HG03039 (cell line): ENCODE measurements around the gene CD200R1.
"Not testable (repeated sequence)": the region's sequence is repeated elsewhere in the genome, so short reads cannot be mapped to it uniquely, and the experiment has no call there.

ENCODE experiments used
- ATAC-seq: cut with Tn5 transposase; IDR thresholded peaks from one replicate; pipeline ENCODE4 v1.9.1; 2021; ENCODE audit warnings: mild to moderate bottlenecking, moderate library complexity; ENCODE audit not compliant: unreplicated experiment

The CD200R1 gene

DNA sequence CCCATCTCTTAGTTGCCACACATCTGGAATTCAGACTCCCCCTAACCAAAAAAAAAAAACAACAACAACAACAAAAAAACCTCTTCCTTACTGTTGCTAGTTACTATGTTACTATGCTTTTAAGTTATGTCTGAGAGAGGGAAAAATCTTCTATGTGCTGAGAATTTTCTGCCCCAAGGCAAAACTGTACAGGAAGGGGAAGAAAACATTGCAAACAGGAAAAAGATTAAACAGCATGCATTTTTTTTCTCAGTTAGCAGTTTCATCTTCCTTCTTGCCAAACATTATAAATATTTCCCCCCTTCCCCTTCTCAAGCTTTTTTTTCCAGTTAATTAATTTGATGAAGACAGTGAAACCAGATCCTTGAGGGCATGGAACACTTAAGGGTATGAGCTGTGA lies 1.1 kb upstream of the CD200R1 start:
- ATAC-seq: no peak

DNA sequence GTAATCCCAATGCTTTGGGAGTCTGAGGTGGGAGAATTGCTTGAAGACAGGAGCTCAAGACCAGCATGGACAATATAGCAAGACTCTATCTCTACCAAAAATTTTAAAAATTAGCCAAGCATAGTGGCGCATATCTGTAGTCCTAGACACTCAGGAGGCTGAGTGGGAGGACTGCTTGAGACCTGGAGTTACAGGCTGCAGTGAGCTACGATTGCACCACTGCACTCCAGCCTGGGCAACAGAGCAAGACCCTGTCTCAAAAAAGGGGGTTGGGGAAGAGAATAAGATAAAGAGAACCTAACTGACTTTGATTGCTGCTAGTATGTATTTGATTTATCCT lies 755 bp downstream of the CD200R1 start:
- peak; percentile 21 for ATAC-seq

DNA sequence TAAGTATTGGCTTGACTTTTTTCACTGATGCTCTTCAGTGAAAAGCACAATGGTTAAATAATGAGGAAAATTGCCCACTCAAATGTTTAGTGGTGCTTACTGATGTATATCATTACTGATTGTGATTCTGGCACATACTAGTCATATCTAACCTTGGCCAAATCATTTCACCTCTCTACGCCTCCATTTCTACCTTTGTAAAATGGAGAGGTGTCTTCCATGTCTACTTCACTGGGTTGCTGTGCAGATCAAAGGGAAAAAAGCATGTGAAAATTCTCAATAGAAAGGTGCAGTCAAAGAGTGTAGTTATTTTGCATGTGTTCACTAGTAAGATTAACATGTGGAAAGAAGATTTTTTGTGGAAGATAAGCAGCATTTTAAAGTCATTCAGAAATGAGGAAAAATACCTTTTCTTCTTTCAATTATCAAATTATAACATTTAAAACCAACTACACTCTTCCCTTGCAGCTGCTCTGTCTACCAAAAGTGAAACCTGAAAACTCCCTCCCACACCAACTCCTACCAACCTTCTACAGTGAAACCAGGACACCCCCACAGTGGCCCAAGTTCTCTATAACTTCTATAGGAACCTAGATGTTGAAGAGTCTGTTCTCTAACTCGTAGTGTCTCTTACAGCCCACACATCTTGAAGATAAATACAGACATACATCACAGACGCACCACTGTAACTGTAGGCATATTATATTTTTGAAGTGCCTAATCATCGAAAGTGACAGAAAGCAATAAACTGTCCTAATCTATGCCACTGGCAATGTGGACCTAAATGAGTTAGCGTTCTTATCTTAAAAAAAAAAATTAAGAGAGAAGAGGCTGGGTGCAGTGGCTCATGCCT lies 1.4 kb downstream of the CD200R1 start:
- ATAC-seq: peak; percentile 83

DNA sequence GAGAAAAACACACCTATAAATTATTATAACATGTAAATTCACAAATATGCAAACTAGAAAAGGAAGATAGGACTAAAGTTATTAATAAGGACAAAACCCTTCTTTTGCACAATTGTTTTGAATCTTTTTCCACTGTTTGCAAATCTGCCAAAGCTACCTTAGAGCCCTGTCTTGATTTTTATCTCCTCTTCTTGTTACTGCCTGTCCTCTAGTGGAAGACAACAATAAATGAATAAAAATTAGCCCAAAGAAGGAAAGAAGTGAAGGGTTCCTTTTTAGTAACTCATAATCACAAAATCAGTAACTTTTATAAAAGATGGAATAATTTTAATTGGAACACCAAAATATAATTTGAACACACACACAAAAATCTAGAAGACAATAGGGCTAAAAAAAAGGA lies 2.7 kb downstream of the CD200R1 start:
- no peak for ATAC-seq

DNA sequence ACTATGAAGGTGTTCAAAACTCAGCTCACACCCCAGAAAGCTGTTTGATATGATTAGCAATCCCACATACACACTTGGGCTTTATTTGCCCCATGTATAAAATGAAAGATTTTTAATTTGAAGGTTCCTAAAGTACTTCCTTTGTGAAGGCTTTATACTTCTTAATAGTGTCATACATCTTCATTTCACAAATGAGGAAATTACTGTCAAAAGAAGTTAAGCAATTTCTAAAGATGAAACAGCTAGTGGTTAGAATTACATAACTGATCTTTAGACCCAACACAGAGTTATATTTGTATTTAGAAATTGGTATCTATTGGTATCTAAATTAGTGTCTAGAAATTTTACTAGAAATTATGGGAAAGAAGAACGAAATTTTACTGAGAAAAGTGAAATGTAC lies 7.1 kb downstream of the CD200R1 start:
- no peak for ATAC-seq

DNA sequence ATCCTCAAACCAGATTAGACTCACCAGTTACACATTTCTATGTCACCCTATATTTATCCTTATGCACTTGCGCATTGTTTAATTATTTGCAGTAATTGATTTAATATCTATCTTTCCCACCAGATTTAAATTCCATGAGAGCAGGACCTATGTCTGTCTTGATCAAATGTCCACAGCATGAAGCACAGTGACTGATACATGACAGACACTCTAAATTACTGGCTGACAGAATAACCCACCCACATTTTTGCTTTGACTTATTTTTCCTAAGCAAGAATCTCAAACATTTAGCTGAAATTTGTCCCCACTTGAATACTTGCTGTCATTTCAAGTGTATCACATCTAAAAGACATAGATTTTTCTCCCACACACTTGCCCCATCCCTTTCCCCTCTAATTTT lies 7.5 kb downstream of the CD200R1 start:
- ATAC-seq: no peak

DNA sequence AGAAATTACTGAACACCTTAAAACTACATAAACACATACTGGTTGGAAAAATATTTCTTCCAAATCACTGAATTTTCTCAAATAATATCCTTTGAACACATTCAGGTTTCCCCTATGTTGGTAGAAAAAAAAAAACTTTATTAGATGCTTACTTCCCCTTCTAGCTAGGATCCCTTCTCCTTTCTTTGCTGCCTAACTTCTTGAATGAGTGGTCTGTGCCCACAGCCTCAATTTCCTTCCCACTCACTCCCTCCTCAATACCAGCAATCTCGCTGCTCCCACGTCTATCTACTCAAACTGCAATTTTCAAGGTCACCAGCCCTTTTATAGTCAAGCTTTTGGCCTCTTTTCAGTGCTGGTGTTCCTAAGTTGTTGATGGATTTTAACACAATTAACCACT lies 8.3 kb downstream of the CD200R1 start:
- no peak for ATAC-seq

DNA sequence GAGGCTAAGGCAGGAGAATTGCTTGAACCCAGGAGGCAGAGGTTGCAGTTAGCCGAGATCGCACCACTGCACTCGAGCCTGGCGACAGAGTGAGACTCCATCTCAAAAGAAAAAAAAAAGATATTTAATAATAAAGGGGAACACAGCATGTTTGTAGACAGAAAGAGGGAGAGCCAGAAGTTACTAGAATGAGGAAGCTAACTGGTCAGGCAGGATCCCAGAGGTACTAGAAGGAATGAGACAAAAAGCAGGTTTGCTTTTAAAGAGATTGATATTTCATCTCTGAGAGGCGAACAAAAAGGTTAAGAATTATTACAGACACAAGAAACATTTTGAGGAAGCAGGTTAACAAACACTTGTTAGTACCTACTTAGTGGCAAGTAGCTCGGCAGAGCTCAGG lies 9.2 kb downstream of the CD200R1 start:
- ATAC-seq: no peak

DNA sequence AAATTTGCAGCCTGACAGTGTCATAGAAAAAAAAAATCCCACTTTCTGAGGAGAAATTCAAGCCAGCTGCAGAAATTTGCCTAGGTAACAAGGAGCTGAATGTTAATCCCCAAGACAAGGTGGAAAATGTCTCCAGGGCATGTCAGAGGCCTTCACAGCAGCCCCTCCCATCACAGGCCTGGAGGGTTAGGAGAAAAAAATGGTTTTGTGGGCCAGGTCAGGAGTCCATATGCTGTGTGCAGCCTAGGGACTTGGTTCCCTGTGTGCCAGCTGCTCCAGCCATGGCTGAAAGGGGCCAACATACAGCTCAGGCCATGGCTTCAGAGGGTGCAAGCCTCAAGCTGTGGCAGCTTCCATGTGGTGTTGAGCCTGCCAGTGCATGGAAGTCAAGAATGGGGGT lies 11.2 kb downstream of the CD200R1 start:
- no peak for ATAC-seq

DNA sequence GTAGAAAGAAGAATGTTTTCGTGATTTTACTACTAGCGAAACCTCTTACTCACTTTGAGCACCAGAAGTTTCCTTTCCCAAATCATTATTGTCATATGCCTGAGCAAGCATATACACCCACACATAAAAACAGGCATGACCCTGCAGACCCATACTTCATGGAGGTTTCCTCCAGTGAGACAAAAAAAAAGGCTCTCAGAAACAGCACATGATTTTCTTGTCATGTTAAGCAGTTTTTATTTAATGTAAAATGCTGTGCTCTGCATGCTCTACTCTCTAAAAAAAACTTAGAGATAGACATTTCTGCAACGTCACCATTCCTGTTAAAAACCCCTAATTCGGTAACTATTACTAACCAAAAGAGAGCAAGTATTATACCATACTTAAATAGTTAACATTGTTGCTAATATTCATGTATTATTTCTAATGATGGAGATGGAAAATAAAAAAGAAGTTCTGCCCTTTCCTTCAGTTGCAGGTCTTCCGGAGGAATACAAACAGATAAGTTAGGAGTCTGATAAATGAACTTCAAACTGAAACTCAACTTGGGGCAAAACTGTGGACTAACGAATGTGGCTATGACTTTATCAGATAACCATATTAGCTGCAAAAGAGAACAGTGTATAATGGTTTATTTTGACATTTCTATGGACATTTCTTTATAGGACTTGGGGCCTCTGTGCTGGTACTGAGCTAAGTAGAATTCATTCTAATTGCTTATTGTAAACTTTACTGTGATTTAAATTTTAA lies 15.9 kb downstream of the CD200R1 start:
- ATAC-seq: no peak

DNA sequence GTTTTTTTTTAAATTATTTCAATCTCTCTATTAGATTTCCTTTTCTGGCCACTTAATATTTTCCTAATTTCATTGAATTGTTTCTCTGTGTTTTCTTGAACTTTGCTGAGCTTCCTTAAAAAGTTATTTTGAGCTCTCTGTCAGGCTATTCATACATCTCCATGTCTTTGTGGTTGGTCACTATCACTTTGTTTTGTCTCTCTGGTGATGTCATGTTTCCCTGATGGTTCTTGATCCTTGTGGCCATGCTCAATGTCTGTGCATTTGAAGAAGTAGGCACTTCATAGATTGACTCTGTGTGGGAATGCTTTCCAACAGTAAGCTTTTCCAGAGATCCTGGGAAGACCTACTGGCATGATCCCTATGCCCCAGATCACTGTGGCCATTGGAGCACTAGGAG lies 18.6 kb downstream of the CD200R1 start:
- no peak for ATAC-seq

DNA sequence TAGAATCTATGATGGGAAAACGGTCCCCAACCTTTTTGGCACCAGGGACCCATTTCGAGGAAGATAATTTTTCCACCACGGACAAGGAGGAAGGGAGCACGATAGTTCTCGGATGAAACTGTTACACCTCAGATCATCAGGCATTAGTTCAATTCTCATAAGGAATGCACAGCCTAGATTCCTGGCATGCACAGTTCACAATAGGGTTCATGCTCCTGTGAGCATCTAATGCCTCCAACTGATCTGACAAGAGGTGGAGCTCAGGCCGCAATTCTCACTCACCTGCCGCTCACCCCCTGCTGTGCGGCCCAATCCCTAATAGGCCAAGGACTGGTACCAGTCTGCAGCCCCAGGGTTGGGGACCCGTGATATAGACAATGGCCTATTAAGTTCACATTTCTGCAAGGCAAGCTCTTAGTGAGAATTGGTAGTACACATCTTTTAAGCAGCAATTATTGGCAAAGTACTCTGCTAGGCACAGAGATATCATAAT lies 26.5 kb downstream of the CD200R1 start:
- ATAC-seq: no peak

DNA sequence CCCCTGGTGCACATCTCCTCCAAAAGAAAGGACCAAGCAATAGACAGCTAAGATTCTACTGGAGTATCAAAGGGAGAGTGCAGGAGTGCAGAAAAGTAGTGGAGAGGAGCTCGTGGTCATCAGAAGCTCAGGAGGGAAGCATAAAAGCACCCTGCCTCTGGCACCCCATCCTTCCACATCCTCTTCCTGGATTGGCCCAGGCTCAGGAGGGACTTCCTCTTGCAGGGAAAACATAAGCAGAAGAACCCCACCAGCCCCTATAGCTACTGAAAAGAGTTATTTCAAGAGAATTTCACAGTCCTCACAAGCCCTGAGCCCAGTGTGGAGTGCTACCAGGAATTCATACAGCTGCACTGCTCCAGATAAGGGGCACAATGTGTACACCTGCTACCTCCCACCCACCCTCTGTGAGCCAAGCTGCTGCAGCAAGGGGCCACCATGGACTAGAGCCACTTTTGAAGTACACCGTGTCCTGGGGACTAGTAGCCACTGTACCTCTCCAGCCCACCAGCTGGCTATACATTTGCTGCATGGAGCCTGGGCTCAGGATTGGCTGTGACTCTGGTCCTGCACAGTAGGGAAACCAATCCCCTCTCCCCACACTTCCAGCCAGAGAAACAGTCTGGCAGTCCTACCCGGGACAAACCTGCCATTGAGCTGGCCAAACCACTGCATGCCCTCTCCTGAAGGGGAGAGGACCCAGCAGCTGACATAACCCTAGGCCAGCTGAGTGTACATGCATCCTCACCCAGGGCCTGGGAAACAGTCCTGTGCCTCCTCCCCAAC lies 43.0 kb downstream of the CD200R1 start:
- no peak for ATAC-seq

DNA sequence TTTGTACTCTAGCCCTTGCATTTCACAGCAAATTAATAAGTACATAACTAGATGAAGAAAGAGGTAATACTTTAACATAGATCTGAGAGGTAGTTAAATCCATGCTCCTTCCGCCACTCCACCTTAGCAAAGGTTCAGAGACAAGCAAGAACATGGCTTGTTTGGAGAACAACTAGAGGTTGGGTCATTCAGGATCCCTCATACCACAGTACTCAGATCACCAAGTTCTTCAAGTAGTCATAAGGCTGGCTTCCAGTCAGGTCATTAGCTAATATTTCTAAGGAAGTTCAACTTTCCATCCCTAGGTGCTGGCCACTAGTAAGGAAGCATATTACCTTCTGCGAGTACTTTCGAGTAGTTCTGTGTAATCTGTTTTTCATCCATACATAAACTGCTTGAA lies 44.1 kb downstream of the CD200R1 start:
- no peak for ATAC-seq

DNA sequence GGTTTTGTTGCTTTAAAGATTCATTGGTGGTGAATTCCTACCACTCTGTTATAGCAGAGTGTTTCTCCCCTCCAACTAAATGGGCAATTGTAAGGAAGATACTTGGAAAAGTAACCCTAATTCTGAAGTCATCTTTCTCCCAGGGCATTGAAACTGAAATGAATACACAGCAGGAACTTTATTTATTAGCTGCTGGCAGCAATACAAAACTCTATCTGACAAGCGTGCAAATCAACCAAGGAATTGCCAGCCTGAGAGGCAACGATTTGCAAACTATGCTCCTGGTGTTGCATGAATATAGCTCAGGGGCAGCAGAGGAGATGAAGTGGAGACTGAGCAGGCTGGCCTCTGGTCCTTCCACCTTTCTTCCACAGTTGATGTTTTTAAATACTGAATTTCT lies 48.9 kb downstream of the CD200R1 start:
- ATAC-seq: no peak

DNA sequence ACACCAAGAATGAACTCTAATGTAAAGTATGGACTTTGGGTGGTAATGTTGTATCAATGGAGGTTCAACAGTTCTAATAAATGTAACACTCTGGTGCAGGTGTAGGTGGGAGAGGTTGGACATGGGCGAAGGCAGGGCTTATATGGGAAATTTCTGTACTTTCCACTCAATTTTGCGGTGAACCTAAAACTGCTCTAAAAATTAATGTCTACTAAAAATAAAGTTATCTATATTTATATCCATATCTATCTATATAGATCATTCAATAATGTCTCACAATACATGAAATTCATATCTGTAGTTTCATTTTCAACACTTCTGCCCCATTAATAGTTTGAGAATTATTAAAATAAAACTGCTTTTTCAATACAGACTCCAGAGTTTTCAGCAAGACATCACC lies 49.3 kb downstream of the CD200R1 start:
- no peak for ATAC-seq

DNA sequence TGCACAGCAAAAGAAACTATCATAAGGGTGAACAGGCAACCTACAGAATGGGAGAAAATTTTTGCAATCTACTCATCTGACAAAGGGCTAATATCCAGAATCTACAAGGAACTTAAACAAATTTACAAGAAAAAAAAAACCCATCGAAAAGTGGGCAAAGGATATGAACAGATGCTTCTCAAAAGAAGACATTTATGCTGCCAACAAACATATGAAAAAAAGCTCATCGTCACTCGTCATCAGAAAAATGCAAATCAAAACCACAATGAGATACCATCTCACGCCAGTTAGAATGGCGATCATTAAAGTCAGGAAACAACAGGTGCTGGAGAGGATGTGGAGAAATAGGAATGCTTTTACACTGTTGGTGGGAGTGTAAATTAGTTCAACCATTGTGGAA lies 55.4 kb downstream of the CD200R1 start:
- not testable (repeated sequence) for ATAC-seq

DNA sequence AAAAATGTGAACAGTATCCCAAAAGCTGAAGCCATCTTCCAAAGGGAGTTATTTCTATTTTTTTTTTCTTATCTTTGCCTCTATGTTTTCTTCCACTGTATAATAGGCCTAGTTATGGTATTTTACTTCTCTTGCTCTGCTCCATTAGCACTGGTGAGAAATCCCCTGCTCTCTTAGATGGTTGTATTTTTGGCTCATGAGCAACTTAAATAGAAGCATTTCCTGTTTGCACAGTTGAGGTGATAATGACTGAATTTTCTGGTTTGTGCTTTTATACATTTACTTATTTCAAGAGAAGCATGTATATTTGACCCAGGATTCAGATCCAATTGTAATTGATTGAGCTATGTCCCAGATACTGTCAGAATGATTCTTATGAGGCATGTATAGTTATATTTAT lies 66.7 kb downstream of the CD200R1 start:
- ATAC-seq: peak; percentile 97

DNA sequence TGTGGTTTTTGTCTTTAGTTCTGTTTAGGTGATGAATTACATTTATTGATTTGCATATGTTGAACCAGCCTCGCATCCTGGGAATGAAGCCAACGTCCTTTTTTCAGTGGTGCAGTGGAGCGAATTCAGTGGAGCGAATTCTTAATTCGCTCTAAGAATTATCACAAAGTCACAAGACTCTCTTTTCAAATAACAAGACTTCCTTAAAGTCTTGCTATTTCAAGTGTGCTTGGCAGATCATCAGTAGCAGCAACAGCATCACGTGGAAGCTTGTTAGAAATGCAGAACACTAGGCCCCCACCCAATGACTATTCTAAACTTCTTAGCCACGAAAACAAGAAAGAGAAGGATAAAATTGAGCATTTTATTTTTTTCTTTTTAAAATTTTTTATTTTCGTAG lies 70.1 kb downstream of the CD200R1 start:
- ATAC-seq: no peak

DNA sequence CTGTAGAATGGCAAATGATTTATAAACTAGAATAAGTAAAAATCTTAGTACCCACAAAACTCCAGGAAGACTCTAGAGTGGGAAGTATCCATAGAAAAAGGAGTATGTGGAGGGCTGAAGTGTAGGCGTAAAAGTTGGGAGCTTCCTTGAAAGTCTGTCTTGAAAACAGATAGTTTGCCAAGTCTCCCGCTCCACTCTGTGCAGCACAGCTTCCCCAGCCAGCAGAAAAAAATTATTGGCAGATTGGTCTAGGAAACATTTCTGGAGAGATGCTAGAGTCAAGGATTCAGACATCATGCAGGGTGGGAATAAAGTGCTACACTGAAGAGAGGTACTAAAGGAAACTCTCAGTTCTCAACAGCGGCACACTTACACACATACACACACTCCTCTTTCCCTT lies 74.8 kb downstream of the CD200R1 start:
- no peak for ATAC-seq

DNA sequence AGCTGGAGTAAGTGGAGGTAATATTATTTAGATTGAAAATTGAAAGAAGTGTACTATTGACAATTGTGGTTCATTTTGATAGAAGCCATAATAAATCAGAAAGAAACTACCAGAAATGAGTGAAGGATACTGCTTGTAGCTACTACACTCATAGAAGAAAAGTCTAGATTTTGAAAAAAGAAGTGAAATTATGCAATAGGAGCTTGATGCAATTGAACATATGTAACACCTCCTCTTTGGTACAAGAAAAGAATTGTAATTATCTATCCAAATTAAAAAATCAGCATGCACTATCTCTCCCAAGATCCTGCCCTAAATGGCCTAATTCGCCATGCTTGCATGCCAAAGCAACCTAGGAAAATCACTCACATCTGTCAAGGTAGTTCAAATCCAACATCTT lies 77.1 kb downstream of the CD200R1 start:
- no peak for ATAC-seq

DNA sequence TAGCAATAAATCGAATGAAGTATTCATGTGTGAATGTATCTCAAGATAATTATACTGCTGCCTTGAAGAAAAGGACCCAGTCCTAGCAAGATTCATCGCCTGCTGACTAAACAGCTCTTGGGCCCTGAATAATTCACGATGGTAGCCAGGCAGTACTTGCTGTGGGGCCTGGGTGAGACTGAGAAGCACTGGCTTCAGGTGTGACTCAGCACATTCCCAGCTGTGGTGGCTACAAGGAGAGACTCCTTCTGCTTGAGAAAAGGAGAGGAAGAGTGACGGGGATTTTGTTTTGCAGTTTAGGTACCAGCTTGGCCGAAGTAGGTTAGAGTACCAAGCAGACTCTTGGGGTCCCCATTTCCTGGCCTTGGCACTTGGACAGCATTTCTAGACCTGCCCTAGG lies 80.6 kb downstream of the CD200R1 start:
- ATAC-seq: no peak
